D721Med (cell line): ENCODE measurements around the gene MAST1.
"Not testable (repeated sequence)": the region's sequence is repeated elsewhere in the genome, so short reads cannot be mapped to it uniquely, and the experiment has no call there.

Experiments
- DNase-seq: peaks from one replicate; pipeline ENCODE4 v3.0.0; 2011; ENCODE audit warnings: low spot score; ENCODE audit not compliant: insufficient read length
- FAIRE-seq: peaks from 2 replicates; lab custom pipeline; 2011; peaks lifted over from hg19 to GRCh38; lab: Jason Lieb, UNC
- TF ChIP-seq, protein P1 (sequence below): IDR thresholded peaks from 2 replicates; pipeline ENCODE4 v1.5.1; 2012; ENCODE audit warnings: mild to moderate bottlenecking, control low read depth; ENCODE audit not compliant: insufficient read depth; ENCODE audit errors: missing control alignments

MAST1 gene

DNA sequence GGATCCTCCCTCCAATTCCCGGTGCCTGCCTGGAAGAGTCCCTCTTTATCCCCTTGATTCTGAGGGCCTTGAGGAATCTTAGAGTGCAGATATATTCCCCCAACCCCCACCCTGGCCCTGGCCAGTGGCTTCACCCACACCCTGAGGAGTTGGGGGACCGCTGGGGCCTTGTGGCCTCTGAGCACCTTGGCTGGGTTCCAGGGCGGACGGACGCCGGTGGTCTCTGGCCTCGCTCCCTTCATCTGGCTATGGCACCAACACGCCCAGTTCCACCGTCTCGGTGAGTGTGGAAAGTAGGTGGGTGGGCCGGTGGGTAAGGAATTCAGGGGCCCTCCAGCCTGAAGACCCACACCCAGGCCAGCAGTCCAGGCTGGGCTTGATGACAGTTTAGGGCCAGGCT lies 5.0 kb downstream of the MAST1 start:
- DNase-seq = no peak
- TF ChIP-seq, protein P1, sequence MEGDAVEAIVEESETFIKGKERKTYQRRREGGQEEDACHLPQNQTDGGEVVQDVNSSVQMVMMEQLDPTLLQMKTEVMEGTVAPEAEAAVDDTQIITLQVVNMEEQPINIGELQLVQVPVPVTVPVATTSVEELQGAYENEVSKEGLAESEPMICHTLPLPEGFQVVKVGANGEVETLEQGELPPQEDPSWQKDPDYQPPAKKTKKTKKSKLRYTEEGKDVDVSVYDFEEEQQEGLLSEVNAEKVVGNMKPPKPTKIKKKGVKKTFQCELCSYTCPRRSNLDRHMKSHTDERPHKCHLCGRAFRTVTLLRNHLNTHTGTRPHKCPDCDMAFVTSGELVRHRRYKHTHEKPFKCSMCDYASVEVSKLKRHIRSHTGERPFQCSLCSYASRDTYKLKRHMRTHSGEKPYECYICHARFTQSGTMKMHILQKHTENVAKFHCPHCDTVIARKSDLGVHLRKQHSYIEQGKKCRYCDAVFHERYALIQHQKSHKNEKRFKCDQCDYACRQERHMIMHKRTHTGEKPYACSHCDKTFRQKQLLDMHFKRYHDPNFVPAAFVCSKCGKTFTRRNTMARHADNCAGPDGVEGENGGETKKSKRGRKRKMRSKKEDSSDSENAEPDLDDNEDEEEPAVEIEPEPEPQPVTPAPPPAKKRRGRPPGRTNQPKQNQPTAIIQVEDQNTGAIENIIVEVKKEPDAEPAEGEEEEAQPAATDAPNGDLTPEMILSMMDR = no peak
- FAIRE-seq = no peak

DNA sequence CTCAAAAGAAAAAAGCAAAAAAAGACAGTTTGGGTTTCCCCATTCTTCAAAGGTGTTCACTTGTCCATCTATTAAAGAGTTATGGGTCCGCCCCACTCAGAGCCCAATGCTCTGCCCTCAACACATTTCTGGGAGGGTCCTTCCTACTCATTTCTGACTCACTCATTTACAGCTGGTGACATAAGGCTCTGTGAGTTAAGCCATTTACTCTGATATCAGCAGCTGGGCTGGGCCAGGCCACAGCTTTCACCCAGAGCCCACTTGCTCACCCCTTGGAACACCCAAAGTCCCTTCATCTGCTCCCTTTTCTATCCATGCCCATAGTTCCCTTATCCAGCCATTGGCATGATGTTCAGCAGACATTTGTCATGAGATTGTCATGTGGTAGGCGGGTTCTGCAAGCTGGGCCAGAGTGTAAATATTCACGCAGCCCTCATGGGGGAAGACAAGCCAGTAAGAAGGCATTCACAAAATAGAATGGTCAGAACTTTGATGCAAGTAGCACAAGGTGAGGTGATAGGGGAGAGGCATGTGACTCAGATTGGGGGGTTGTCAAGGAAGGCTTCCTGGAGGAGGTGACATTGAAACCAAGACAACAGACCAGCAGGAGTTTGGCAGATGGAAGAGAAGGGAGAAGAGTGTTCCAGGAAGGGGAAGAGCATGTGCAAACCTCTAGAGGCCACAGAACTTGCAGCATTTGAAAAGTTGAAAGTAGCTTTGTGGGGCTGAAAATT lies 5.9 kb downstream of the MAST1 start:
- TF ChIP-seq, protein P1 = no peak
- FAIRE-seq = no peak

DNA sequence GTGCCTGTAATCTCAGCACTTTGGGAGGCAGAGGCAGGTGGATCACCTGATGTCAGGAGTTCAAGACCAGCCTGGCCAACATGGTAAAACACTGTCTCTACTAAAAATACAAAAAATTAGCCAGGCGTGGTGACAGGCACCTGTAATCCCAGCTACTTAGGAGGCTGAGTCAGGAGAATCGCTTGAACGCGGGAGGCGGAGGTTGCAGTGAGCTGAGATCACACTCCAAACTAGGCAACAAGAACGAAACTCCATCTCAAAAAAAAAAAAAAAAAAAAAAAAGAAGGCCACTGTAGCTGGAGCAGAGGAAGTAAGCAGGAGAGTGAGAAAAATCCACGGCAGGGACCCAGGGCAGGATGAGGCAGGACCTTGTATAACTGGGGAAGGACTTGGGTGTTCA lies 8.3 kb downstream of the MAST1 start:
- not testable (repeated sequence) for DNase-seq, FAIRE-seq

More for the DNA sequence above, 5.9 kb downstream of the MAST1 start:
- DNase-seq = no peak

DNA sequence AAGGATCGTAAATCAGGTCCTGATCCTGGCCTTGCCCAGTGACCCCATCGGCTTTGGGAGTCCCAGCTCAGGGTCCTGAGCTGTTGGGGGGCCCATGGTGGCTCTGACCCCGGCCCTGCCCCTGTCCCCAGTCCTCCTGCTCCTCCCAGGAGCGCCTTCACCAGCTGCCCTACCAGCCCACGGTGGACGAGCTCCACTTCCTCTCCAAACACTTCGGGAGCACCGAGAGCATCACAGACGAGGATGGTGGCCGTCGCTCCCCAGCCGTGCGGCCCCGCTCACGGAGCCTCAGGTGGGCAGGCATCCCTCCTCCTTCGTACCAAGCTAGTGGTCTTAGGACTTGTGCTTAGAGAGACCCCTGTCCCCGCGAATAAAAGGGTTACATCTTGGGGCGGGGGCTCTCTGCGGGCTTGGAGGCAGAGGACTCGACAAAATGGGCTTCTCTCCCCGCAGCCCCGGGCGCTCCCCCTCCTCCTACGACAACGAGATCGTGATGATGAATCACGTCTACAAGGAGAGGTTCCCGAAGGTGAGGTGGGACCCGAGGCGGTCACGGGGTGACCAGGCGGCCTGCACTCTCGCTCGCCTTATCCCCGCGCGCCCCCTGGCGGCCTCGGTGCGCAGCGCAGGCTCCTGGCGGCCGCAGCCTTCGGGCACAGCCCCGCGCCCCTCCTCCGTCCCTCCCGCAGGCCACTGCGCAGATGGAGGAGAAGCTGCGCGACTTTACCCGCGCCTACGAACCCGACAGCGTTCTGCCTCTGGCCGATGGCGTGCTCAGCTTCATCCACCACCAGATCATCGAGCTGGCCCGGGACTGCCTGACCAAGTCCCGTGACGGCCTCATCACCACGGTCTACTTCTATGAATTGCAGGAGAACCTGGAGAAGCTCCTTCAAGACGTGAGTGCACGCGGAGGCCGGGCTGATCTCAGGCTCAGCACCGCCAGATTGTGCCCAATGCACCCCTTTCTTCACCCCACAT lies 9.1 kb downstream of the MAST1 start:
- no peak for FAIRE-seq
- peak; percentile 73 for DNase-seq

DNA sequence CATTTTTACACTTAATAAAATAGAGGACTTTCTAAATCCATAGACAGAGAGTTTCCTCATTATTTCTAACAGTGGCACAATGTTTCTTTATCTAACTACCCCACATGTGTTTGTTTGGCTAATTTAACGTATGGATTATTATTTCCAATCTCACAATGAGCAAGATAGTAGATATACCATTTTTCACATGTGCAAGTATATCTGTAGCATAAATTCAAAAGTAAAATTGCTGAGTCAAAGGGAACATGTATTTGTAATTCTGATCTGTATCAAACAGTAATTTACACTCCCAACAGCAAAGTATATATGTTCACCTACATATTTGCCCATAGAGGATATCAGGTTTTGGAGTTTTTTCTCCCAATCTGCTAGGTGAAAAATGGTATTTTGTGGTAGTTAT lies 18.3 kb downstream of the MAST1 start:
- DNase-seq (no peak), FAIRE-seq (no peak)
- TF ChIP-seq, protein P1 = no peak

More for the DNA sequence above, 9.1 kb downstream of the MAST1 start:
- TF ChIP-seq, protein P1 = peak; percentile 96

DNA sequence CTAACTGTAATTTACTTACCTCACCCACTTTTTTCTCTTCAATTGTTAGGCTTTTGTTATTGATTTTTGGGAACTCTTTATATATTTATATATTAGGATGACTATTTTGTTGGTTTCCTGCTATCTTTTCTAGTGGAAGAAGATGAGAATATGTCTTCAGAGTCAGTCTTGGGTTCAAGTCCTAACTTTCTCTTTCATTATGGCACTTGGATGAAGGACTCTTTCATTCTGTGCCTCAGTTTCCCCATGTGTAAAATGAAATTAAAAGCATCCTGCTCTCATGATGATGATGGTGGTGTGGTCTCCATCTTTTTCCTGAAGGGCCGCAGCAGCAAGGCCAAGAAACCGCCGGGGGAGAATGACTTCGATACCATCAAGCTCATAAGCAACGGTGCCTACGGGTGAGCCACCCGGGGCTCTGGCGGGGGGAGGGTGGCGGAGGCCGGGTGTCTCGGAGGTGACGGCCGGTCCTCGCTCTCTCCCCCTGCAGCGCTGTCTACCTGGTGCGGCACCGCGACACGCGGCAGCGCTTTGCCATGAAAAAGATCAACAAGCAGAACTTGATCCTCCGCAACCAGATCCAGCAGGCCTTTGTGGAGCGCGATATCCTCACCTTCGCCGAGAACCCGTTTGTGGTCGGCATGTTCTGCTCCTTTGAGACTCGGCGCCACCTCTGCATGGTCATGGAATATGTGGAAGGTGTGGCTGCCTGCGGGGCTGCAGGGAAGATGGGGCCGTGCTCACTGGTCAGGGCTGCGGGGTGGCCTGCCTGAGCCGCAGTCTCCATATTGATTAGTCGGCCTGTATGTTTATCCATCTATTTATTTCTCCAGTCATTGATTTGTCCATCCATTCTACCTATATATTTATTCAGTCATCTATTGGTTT lies 20.0 kb downstream of the MAST1 start:
- TF ChIP-seq, protein P1 = no peak
- DNase-seq (no peak), FAIRE-seq (no peak)

DNA sequence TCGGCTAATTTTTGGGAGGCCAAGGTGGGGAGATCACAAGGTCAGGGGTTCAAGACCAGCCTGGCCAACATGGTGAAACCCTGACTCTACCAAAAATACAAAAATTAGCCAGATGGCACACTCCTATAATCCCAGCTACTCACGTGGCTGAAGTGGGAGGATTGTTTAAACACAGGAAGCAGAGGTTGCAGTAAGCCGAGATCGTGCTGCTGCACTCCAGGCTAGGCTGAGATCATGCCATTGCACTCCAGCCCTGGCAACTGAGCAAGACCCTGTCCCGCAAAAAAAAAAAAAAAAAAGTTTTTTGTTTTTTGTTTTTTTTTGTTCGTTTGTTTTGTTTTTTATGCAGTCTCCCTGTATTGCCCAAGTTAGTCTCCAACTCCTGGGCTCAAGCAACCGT lies 21.2 kb downstream of the MAST1 start:
- FAIRE-seq (no peak), DNase-seq (no peak)
- TF ChIP-seq, protein P1 = no peak
